A549 (cell line): ENCODE measurements around the gene LOC128125822.
A peak's percentile ranks its signal among the peaks of the same experiment; 100 is the strongest.

ENCODE experiments used
- ATAC-seq, 2 experiments: fragments of 200-7000 bp in 1 of 2; fragments of >200 bp in 1 of 2; cut with Nextera tagmentation in 1 of 2; cut with Tn5 transposase in 1 of 2; 3 replicates each; pipeline versions ENCODE4 v1.8.0 to v1.9.1; 2018 to 2020; ENCODE audit warnings: mild to moderate bottlenecking in 1 of 2, moderate library complexity in 1 of 2
- CTCF ChIA-PET: fragments of 300-600 bp; sonication (Branson Sonifier 250); formaldehyde crosslinking; extraction: SDS; loops from one replicate; lab custom pipeline; 2021; ENCODE audit warnings: antibody characterized with exemption, inconsistent platforms; lab: Yijun Ruan, JAX
- POLR2A ChIA-PET: fragments of 350-600 bp; formaldehyde crosslinking; extraction: SDS; loops from one replicate; lab custom pipeline; 2021; ENCODE audit warnings: antibody characterized with exemption, inconsistent platforms; lab: Yijun Ruan, JAX
- DNase-seq, 2 experiments: peaks; one replicate each; pipeline versions ENCODE4 v3.0.0 to v3.0.0-alpha.2; 2011 to 2016; ENCODE audit warnings: low read depth in 1 of 2, low spot score in 1 of 2
- FAIRE-seq: peaks from 2 replicates; lab custom pipeline; 2011; peaks lifted over from hg19 to GRCh38; lab: Jason Lieb, UNC
- H3K27ac ChIP-seq, 2 experiments: fragments of >200 bp; sonication (Bioruptor Twin); formaldehyde crosslinking; 3 replicates each; pipeline ENCODE4 v1.5.1; 2016 to 2017
- H3K4me1 ChIP-seq: fragments of >200 bp; sonication (Bioruptor Twin); formaldehyde crosslinking; 3 replicates; pipeline ENCODE4 v1.6.1; 2016
- H3K4me2 ChIP-seq: fragments of >200 bp; sonication (Bioruptor Twin); formaldehyde crosslinking; 3 replicates; pipeline ENCODE4 v1.6.1; 2016
- H3K4me3 ChIP-seq: fragments of >200 bp; sonication (Bioruptor Twin); formaldehyde crosslinking; 3 replicates; pipeline ENCODE4 v1.5.1; 2016
- H3K9me3 ChIP-seq: fragments of >200 bp; sonication (Bioruptor Twin); formaldehyde crosslinking; 3 replicates; pipeline ENCODE4 v1.6.1; 2016
- BHLHE40 ChIP-seq: IDR thresholded peaks from 2 replicates; pipeline ENCODE4 v1.6.1; 2012; ENCODE audit warnings: low read depth, low read length, inconsistent platforms
- CEBPB ChIP-seq, 2 experiments: fragments of >200 bp in 1 of 2; sonication (Bioruptor Twin) in 1 of 2; formaldehyde crosslinking in 1 of 2; IDR thresholded peaks; 2 replicates each; pipeline ENCODE4 v1.6.1; 2012 to 2016
- EHMT2 ChIP-seq: fragments of 200-600 bp; sonication (generic); IDR thresholded peaks from 2 replicates; pipeline ENCODE4 v1.6.1; 2016; ENCODE audit warnings: antibody characterized with exemption, low read depth, mild to moderate bottlenecking, moderate library complexity
- EP300 ChIP-seq, 2 experiments: fragments of >200 bp; sonication (Bioruptor Twin); formaldehyde crosslinking; IDR thresholded peaks; 2 replicates in 1 of 2; 3 replicates in 1 of 2; pipeline ENCODE4 v1.6.1; 2016 to 2017
- FOSL2 ChIP-seq, 2 experiments: fragments of 450-650 bp in 1 of 2; fragments of >200 bp in 1 of 2; sonication (Bioruptor Twin) in 1 of 2; formaldehyde crosslinking; IDR thresholded peaks; 2 replicates each; pipeline versions ENCODE4 v1.5.0 to v1.6.1; 2016 to 2020; ENCODE audit warnings: mild to moderate bottlenecking in 1 of 2, moderate library complexity in 1 of 2
- HDAC2 ChIP-seq: fragments of 200-600 bp; sonication (generic); IDR thresholded peaks from 2 replicates; pipeline ENCODE4 v1.6.1; 2016
- JUNB ChIP-seq: fragments of >200 bp; sonication (Bioruptor Twin); formaldehyde crosslinking; IDR thresholded peaks from 2 replicates; pipeline ENCODE4 v1.6.1; 2016
- MAX ChIP-seq: IDR thresholded peaks from 2 replicates; pipeline ENCODE4 v1.6.1; 2012
- POLR2A ChIP-seq: IDR thresholded peaks from 2 replicates; pipeline ENCODE4 v1.6.1; 2012; ENCODE audit warnings: mild to moderate bottlenecking, low read length
- RCOR1 ChIP-seq: fragments of 150-350 bp; IDR thresholded peaks from 2 replicates; pipeline ENCODE4 v1.6.1; 2014; ENCODE audit warnings: antibody characterized with exemption, low read length, low read depth
- SREBF2 ChIP-seq: fragments of 450-650 bp; IDR thresholded peaks from 2 replicates; pipeline ENCODE4 v1.6.1; 2014; ENCODE audit warnings: mild to moderate bottlenecking, moderate library complexity
- TP53 ChIP-seq: fragments of 250-450 bp; sonication (Bioruptor Pico); IDR thresholded peaks from 2 replicates; pipeline ENCODE4 v1.5.0; 2021; ENCODE audit warnings: mild to moderate bottlenecking, moderate library complexity
- ZSCAN20 ChIP-seq: fragments of 250-450 bp; sonication (Bioruptor Pico); IDR thresholded peaks from 2 replicates; pipeline ENCODE4 v1.8.0; 2022; ENCODE audit warnings: mild to moderate bottlenecking, moderate library complexity
- WGBS: methylation state at CpG from one replicate; pipeline ENCODE4 v1.1.6; 2017; ENCODE audit errors: missing lambda C conversion rate; 5-methylcytosine and 5-hydroxymethylcytosine counted together
- TF ChIP-seq, protein P1 (sequence below): fragments of 200-600 bp; sonication (generic); IDR thresholded peaks from 2 replicates; pipeline ENCODE4 v1.6.1; 2016; ENCODE audit warnings: antibody characterized with exemption, mild to moderate bottlenecking, moderate library complexity
- TF ChIP-seq, protein P2 (sequence below): fragments of 150-350 bp; IDR thresholded peaks from 2 replicates; pipeline ENCODE4 v1.6.1; 2014; ENCODE audit warnings: low read depth, mild to moderate bottlenecking, low read length

LOC128125822 gene

DNA sequence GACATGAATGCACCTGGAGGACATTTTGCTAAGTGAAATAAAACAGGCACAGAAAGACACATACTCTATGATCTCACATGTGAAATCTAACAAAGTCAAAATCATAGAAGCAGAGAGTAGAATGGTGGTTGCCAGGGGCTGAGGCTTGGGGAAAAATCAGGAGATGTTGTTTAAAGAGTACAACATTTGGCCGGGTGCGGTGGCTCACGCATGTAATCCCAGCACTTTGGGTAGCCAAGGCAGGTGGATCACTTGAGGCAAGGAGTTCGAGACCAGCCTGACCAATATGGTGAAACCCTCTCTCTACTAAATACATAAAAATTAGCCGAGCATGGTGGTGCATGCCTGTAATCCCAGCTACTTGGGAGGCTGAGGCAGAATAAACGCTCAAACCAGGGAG lies 26.0 kb upstream of the LOC128125822 start:
- Histone ChIP-seq H3K27ac (peak overlapping the region in 1 of 2 experiments; percentile 59; a peak in 2 of 6 replicates), H3K4me1 (peaks cover 10% of the 10 kb centered on the region; the same call in 2 of the 3 replicates), H3K9me3 (no peaks in the 10 kb centered on the region), H3K4me3 (no peak overlapping the region), H3K4me2 (no peak overlapping the region)
- POLR2A ChIA-PET, result interaction anchor here (0.6 kb wide), 1 partner anchor 33 kb away, joined by 5 read pairs; no protein-coding TSS in a partner anchor
- DNase-seq, result no peak
- CTCF ChIA-PET, result no interaction called here
- TF ChIP-seq FOSL2 (IDR thresholded peaks at IDR 0.05) (no peak), FOSL2 (CRISPR knock-in tag; IDR thresholded peaks at IDR 0.05) (no peak), TP53 (no peak)
- 94% methylated on average over 6 of the region's 6 CpGs for WGBS
- FAIRE-seq, result no peak
- ATAC-seq, result no peak

DNA sequence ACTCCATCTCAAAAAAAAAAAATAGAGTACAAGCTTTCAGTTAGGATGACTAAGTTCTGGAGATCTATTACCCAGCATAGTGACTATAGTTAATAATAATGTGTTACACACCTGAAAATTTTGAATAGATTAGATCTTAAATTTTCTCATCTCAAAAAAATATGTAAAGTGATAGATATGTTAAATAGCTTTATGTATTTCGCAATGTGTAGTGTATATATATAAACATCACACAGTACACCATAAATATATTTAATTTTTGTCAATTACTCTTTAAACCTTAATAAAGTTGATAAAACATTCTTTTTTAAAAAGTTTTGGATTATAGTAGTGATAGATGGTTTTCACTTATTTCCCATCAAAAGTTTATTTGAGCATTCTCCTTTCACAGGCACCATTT lies 25.6 kb upstream of the LOC128125822 start:
- Histone ChIP-seq H3K4me2 (no peak overlapping the region), H3K9me3 (no peaks in the 10 kb centered on the region), H3K27ac (peak overlapping the region in 1 of 2 experiments; percentile 59; a peak in 1 of 6 replicates), H3K4me3 (no peak overlapping the region), H3K4me1 (peaks cover 10% of the 10 kb centered on the region; the same call in 2 of the 3 replicates)
- ChIA-PET POLR2A (interaction anchor here (0.6 kb wide), 1 partner anchor 33 kb away, joined by 5 read pairs; no protein-coding TSS in a partner anchor), CTCF (no interaction called here)
- DNase-seq (no peak), FAIRE-seq (no peak), ATAC-seq (no peak)
- TF ChIP-seq POLR2A (no peak), SREBF2 (no peak), ZSCAN20 (no peak)
- 87% methylated on average over 1 of the region's 1 CpG for WGBS

DNA sequence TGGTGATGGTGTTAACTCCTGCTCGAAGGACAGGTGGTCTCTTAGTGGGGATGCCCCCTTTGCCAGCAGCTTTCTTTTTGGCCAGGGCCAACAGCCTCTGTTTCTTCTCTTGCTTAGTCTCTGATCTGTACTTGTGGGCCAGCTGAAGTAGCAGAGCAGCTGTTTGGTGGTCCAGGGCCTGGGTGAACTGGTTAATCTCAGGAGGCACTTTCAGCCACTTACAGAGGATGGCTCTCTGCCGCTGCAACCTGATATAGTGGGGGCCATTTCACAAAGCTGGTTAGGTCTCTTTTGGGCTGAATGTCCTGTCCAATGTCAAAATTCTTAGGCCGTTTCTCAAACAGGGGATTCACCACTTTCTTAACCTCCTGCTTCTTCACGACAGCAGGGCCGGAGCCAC lies 23.2 kb upstream of the LOC128125822 start:
- no peak; a peak in 1 of 6 replicates for ATAC-seq
- Histone ChIP-seq H3K4me2 (no peak overlapping the region), H3K27ac (peak overlapping the region in 1 of 2 experiments; percentile 73; a peak in 3 of 6 replicates), H3K4me3 (no peak overlapping the region), H3K9me3 (no peaks in the 10 kb centered on the region), H3K4me1 (peaks cover 3% of the 10 kb centered on the region; the same call in 2 of the 3 replicates)
- FAIRE-seq, result no peak
- CTCF ChIA-PET, result no interaction called here
- TF ChIP-seq CEBPB (IDR thresholded peaks at IDR 0.05) (no peak), MAX (no peak), POLR2A (no peak), RCOR1 (no peak), JUNB (no peak), EP300 (IDR thresholded peaks at IDR 0.05) (no peak), HDAC2 (no peak), BHLHE40 (no peak)
- TF ChIP-seq, protein P1, sequence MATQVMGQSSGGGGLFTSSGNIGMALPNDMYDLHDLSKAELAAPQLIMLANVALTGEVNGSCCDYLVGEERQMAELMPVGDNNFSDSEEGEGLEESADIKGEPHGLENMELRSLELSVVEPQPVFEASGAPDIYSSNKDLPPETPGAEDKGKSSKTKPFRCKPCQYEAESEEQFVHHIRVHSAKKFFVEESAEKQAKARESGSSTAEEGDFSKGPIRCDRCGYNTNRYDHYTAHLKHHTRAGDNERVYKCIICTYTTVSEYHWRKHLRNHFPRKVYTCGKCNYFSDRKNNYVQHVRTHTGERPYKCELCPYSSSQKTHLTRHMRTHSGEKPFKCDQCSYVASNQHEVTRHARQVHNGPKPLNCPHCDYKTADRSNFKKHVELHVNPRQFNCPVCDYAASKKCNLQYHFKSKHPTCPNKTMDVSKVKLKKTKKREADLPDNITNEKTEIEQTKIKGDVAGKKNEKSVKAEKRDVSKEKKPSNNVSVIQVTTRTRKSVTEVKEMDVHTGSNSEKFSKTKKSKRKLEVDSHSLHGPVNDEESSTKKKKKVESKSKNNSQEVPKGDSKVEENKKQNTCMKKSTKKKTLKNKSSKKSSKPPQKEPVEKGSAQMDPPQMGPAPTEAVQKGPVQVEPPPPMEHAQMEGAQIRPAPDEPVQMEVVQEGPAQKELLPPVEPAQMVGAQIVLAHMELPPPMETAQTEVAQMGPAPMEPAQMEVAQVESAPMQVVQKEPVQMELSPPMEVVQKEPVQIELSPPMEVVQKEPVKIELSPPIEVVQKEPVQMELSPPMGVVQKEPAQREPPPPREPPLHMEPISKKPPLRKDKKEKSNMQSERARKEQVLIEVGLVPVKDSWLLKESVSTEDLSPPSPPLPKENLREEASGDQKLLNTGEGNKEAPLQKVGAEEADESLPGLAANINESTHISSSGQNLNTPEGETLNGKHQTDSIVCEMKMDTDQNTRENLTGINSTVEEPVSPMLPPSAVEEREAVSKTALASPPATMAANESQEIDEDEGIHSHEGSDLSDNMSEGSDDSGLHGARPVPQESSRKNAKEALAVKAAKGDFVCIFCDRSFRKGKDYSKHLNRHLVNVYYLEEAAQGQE, result no peak
- TF ChIP-seq, protein P2, sequence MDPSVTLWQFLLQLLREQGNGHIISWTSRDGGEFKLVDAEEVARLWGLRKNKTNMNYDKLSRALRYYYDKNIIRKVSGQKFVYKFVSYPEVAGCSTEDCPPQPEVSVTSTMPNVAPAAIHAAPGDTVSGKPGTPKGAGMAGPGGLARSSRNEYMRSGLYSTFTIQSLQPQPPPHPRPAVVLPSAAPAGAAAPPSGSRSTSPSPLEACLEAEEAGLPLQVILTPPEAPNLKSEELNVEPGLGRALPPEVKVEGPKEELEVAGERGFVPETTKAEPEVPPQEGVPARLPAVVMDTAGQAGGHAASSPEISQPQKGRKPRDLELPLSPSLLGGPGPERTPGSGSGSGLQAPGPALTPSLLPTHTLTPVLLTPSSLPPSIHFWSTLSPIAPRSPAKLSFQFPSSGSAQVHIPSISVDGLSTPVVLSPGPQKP, result no peak
- TF ChIP-seq, all 56 proteins: peak for 0
- POLR2A ChIA-PET, result no interaction called here
- 88% methylated on average over 5 of the region's 5 CpGs for WGBS
- no peak for DNase-seq

DNA sequence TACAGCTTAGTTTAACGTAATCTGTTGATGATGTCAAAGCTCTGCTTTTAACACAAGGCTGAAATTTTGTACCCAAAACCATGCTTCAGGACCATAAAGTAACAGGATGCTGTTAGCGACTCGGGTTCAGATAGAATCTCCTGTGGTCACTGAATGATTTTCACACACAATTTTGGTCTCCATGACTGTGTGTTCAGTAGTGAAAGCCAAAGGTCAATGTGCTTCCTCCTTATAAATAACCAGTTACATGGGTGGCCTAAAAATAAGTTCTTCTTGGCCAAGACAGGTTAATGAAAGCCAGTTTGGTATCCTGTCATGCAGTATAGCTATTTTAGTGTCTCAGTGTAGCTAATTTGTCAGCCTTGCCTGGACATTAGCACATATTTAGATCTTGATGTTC lies 19.1 kb upstream of the LOC128125822 start:
- peak overlapping the region; percentile 11 to 48; a peak in 5 of 6 replicates for H3K27ac ChIP-seq
- ChIA-PET CTCF (interaction anchor here (0.7 kb wide), 1 partner anchor 39 kb away, joined by 3 read pairs; no protein-coding TSS in a partner anchor), POLR2A (no interaction called here)
- no peaks in the 10 kb centered on the region for H3K9me3 ChIP-seq
- WGBS, result 89% methylated on average over 3 of the region's 3 CpGs
- no peak for FAIRE-seq
- no peak for DNase-seq
- peaks cover 25% of the 10 kb centered on the region for H3K4me1 ChIP-seq
- ATAC-seq, result no peak
- H3K4me2 ChIP-seq, result no peak overlapping the region
- TF ChIP-seq EHMT2, result no peak
- no peak overlapping the region for H3K4me3 ChIP-seq
